Osteoblast (primary cell): Measurements from ENCODE around the gene SPTLC2. TPM values are rescaled to one million over a fixed set of nuclear protein-coding genes. Genes with fewer than 3 reads are reported as not detected.
A peak's percentile ranks its signal among the peaks of the same experiment; 100 is the strongest.
"Not testable (repeated sequence)": the region's sequence is repeated elsewhere in the genome, so short reads cannot be mapped to it uniquely, and the experiment has no call there.

ENCODE experiments used
- DNase-seq: peaks from one replicate; pipeline ENCODE4 v3.0.0; 2011; ENCODE audit warnings: low spot score, mixed read lengths; ENCODE audit not compliant: insufficient read length; ENCODE audit errors: missing footprints
- H2AFZ ChIP-seq: 2 replicates; pipeline ENCODE4 v1.6.0; 2011; ENCODE audit warnings: mild to moderate bottlenecking, low read length
- H3K27ac ChIP-seq: 2 replicates; pipeline ENCODE4 v1.5.1; 2011; ENCODE audit warnings: mild to moderate bottlenecking, low read depth, low read length, moderate library complexity
- H3K27me3 ChIP-seq: 2 replicates; pipeline ENCODE4 v1.6.0; 2012; ENCODE audit warnings: mild to moderate bottlenecking, control low read depth, inconsistent platforms, low read length, moderate library complexity; ENCODE audit not compliant: insufficient read depth
- H3K36me3 ChIP-seq: 2 replicates; pipeline ENCODE4 v1.5.1; 2011; ENCODE audit warnings: mild to moderate bottlenecking, low read length, control low read depth, moderate library complexity; ENCODE audit not compliant: insufficient read depth
- H3K4me1 ChIP-seq: 2 replicates; pipeline ENCODE4 v1.5.1; 2011; ENCODE audit warnings: mild to moderate bottlenecking, low read length, control low read depth, moderate library complexity; ENCODE audit not compliant: insufficient read depth
- H3K4me2 ChIP-seq: 2 replicates; pipeline ENCODE4 v1.6.0; 2011; ENCODE audit warnings: mild to moderate bottlenecking, low read length; ENCODE audit not compliant: insufficient read depth
- H3K4me3 ChIP-seq: fragments of 200-600 bp; sonication (generic); 3 replicates; pipeline ENCODE4 v1.5.1; 2012; ENCODE audit warnings: mild to moderate bottlenecking, low read length, inconsistent platforms; ENCODE audit not compliant: insufficient read depth
- H3K79me2 ChIP-seq: 2 replicates; pipeline ENCODE4 v1.6.0; 2012; ENCODE audit warnings: mild to moderate bottlenecking, low read length, control low read depth, inconsistent platforms; ENCODE audit not compliant: insufficient read depth
- H3K9me3 ChIP-seq: 2 replicates; pipeline ENCODE4 v1.5.1; 2011; ENCODE audit warnings: low read depth, low read length, control low read depth
- H4K20me1 ChIP-seq: 2 replicates; pipeline ENCODE4 v1.6.0; 2012; ENCODE audit warnings: mild to moderate bottlenecking, low read length, control low read depth; ENCODE audit not compliant: insufficient read depth
- total RNA-seq: library from RNA; depleted of rRNA; stranded (reverse); fragments of >200 nt; gene quantifications from 2 replicates; pipeline ENCODE4 v1.2.3, GENCODE V29; 2012
- TF ChIP-seq, protein P1 (sequence below): IDR thresholded peaks from 2 replicates; pipeline ENCODE4 v1.5.1; 2011; ENCODE audit warnings: mild to moderate bottlenecking, low read depth, low read length, moderate library complexity; ENCODE audit errors: extremely low read depth

The SPTLC2 gene, protein sequence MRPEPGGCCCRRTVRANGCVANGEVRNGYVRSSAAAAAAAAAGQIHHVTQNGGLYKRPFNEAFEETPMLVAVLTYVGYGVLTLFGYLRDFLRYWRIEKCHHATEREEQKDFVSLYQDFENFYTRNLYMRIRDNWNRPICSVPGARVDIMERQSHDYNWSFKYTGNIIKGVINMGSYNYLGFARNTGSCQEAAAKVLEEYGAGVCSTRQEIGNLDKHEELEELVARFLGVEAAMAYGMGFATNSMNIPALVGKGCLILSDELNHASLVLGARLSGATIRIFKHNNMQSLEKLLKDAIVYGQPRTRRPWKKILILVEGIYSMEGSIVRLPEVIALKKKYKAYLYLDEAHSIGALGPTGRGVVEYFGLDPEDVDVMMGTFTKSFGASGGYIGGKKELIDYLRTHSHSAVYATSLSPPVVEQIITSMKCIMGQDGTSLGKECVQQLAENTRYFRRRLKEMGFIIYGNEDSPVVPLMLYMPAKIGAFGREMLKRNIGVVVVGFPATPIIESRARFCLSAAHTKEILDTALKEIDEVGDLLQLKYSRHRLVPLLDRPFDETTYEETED
- total RNA-seq, result 59.0 and 60.4 TPM in 2 replicates

DNA sequence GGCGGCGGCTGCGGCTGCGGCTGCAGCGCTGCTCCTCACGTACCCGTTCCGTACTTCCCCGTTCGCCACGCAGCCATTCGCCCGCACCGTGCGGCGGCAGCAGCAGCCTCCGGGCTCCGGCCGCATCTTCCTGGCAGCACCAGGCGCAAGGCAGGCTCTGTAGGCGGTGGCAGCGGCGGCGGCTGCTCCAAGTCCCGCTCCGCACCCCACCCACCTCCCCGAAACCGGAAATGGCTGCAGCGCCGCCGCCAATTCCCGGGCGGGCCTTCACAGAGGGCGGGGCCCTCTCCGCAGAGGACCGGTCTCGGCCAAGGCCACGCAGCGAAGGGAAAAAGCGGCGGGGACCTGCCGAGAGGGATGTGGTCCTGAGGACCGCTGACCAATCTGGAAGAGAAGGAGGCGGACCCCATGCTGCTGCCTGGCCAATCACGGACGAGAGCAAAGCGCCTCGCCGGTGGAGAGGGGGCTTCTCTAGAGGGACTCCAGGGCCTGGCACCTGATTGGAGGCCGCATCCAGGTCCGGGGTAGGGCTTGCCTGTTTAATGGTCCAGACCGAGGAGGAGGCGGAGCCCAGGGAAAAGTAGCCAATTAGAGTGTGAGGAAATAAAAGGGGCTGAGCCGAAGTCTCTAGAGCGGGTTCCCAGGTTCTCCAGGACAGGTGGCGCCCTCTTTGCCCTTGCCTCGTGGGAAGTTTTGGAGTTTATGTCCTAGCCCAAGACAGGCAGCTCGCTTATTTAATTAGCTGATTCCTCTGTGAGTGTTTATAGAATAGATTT, at the start of gene SPTLC2:
Gene SPTLC2 (minus strand): TSS at position 184 of the 776 bp plus-strand sequence. CDS start 58 bp downstream, at position 126.
- H3K4me3 ChIP-seq, result peak within 1 kb of the TSS; percentile 86
- H3K27ac ChIP-seq, result peak within 1 kb of the TSS; percentile 61
- H3K4me2 ChIP-seq, result peak within 1 kb of the TSS; percentile 77
- H2AFZ ChIP-seq, result peak within 1 kb of the TSS; percentile 67
- TF ChIP-seq, protein P1, sequence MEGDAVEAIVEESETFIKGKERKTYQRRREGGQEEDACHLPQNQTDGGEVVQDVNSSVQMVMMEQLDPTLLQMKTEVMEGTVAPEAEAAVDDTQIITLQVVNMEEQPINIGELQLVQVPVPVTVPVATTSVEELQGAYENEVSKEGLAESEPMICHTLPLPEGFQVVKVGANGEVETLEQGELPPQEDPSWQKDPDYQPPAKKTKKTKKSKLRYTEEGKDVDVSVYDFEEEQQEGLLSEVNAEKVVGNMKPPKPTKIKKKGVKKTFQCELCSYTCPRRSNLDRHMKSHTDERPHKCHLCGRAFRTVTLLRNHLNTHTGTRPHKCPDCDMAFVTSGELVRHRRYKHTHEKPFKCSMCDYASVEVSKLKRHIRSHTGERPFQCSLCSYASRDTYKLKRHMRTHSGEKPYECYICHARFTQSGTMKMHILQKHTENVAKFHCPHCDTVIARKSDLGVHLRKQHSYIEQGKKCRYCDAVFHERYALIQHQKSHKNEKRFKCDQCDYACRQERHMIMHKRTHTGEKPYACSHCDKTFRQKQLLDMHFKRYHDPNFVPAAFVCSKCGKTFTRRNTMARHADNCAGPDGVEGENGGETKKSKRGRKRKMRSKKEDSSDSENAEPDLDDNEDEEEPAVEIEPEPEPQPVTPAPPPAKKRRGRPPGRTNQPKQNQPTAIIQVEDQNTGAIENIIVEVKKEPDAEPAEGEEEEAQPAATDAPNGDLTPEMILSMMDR, result no peak
- H3K79me2 ChIP-seq, result peaks cover 44% of the 10 kb centered on the region
- H3K4me1 ChIP-seq, result peaks cover 30% of the 10 kb centered on the region
- H4K20me1 ChIP-seq, result no peaks in the 10 kb centered on the region
- H3K9me3 ChIP-seq, result no peaks in the 10 kb centered on the region
- H3K27me3 ChIP-seq, result no peaks in the 10 kb centered on the region
- peak; percentile 99 for DNase-seq
- peaks cover 7% of the 10 kb centered on the region for H3K36me3 ChIP-seq

DNA sequence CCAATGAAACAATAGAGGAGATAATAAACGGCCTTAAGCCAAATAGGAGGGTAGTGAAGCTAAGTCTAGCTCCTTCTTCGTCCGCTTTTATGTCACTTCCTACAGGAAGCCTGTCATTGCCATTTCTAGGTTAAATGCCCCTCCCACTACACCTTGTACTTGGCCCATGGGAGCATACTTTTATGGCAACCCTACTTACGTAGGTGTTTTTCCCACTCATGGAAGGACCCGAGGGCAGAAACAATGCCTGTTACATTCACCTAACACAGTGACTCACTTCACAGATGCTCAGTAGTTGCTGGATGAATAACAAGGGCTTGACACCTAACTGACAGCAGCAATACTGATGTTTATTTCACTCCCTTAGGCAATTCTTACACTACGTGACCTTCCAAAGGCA, 46.9 kb upstream of the SPTLC2 start:
- Histone ChIP-seq H3K36me3 (no peaks in the 10 kb centered on the region), H3K27me3 (no peaks in the 10 kb centered on the region), H3K9me3 (no peaks in the 10 kb centered on the region), H3K4me1 (peaks cover 5% of the 10 kb centered on the region), H3K27ac (no peak overlapping the region), H4K20me1 (no peaks in the 10 kb centered on the region), H2AFZ (no peak overlapping the region), H3K79me2 (no peaks in the 10 kb centered on the region), H3K4me3 (no peak overlapping the region), H3K4me2 (no peak overlapping the region)
- no peak for DNase-seq
- TF ChIP-seq, protein P1, result no peak

GRCh38 chr14:77661562-77661961, 45.1 kb upstream of the SPTLC2 start:
- H3K9me3 ChIP-seq, H3K27ac ChIP-seq, H3K4me1 ChIP-seq, H3K4me2 ChIP-seq, H4K20me1 ChIP-seq, H3K36me3 ChIP-seq, H3K4me3 ChIP-seq, H2AFZ ChIP-seq, DNase-seq, H3K27me3 ChIP-seq, H3K79me2 ChIP-seq: not testable (repeated sequence)

- Histone ChIP-seq H3K4me1 (peaks cover 5% of the 10 kb centered on the region), H2AFZ (no peak overlapping the region), H3K9me3 (no peaks in the 10 kb centered on the region), H3K4me3 (no peak overlapping the region), H3K27me3 (no peaks in the 10 kb centered on the region), H4K20me1 (no peaks in the 10 kb centered on the region), H3K79me2 (no peaks in the 10 kb centered on the region), H3K36me3 (no peaks in the 10 kb centered on the region), H3K4me2 (peak overlapping the region; percentile 45), H3K27ac (no peak overlapping the region)
- TF ChIP-seq, protein P1, result no peak
- no peak for DNase-seq
Observed at GRCh38 chr14:77660754-77661153, 44.3 kb upstream of the SPTLC2 start.
